ENCODE data around the gene TNFRSF19.

GRCh38 chr13:23615395-23616081 lies 45.3 kb downstream of the TNFRSF19 start:
- TF ChIP-seq CTCF (conservative IDR thresholded peaks at IDR 0.05; ENCODE audit: low read depth, low read length): no peak
- no peak for TF ChIP-seq USF2 (IDR thresholded peaks at IDR 0.05; ENCODE audit: low read depth, low read length)
- TF ChIP-seq CHD1 (IDR thresholded peaks at IDR 0.05; ENCODE audit: low read depth, low read length): no peak
- no peak for TF ChIP-seq MXI1 (IDR thresholded peaks at IDR 0.05; ENCODE audit: borderline replicate concordance, low read depth, low read length)
- no peak for TF ChIP-seq NFE2L2 (IDR thresholded peaks at IDR 0.05; ENCODE audit: low read depth, low read length)
- TF ChIP-seq RAD21 (IDR thresholded peaks at IDR 0.05; ENCODE audit: low read length): no peak
- TF ChIP-seq POLR2A (IDR thresholded peaks at IDR 0.05; ENCODE audit: low read depth, low read length): no peak
- TF ChIP-seq RFX5 (IDR thresholded peaks at IDR 0.05; ENCODE audit: low read depth, low read length): no peak
- TF ChIP-seq BHLHE40 (IDR thresholded peaks at IDR 0.05; ENCODE audit: low read depth, low read length): no peak
- TF ChIP-seq MAFK (IDR thresholded peaks at IDR 0.05; ENCODE audit: low read depth, low read length): no peak
- no peak for TF ChIP-seq RCOR1 (IDR thresholded peaks at IDR 0.05; ENCODE audit: insufficient replicate concordance, low read length)
- TF ChIP-seq SMC3 (IDR thresholded peaks at IDR 0.05; ENCODE audit: low read depth, low read length): no peak

All from IMR-90 (cell line).